Measurements from ENCODE around the gene MALL.
"Not testable (repeated sequence)": the region's sequence is repeated elsewhere in the genome, so short reads cannot be mapped to it uniquely, and the experiment has no call there.

MALL gene

DNA sequence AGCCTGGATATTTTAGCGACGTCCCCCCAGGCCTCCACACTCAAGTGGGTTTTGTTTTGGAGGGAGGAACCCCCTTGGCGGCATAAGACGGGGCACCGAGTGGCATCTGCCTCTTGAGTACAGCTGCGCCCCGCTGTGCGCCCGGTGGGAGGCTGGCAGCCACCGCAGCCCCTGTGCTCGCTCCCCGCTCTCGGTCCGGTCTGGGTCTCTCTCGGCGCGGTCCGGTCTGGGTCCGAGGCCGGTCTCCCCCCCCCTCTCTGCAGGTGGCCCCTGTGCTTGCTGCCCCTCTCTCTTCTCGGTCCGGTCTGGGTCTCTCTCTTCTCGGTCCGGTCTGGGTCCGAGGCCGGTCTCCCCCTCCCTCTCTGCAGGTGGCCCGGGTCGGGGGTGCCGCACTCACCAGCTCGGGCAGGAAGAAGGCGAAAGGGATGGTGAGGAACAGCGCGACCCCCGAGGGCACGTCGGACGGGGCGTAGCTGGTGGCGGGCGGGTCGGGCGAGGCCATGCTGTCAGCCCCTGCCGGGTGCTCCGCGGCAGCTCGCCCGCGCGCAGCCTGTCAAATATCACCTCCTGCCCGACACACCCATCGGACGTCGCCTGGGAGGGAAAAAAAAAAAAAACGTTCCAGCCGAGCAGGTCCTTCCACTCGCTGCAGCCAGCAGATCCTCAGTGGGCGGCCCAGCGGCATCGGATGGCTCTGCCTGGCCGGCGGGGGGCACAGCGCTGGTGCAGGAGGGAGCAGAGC lies at the start of gene MALL:
Gene MALL (minus strand): TSS at position 532 of the 742 bp plus-strand sequence. CDS start 30 bp downstream, at position 502.
- DNase-seq (ENCODE audit: low read depth in 2 of 2, low spot score in 1 of 2), result no peak

DNA sequence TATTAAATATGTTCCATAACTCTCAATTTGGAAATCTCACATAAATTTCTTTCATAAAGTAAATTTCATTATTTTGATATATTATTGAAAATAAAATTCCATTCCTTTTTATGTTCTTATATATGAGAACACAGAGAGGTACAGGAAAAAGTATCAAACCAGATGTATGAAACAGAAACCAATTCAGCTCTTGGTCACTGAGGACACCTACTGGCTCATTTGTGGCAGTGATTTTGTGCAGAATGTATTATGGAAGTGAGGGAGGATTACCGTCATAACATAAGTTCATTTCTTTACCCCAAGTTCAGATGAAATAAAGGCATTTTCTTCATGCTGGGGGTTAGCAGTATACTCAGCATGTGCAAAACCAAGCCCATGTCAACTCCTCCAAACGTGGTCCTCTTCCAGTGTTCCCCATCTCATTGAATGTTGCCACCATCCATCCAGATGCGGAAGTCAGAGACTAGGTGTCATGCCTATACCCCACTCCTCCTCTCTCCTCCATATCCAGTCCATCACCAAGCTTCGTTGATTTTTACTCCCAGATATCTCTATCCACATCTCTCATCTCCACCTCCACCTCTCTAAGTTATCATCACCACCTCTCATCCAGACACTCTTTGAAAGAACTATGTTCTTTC lies 41.7 kb upstream of the MALL start:
- no peak for DNase-seq (ENCODE audit: low read depth in 2 of 2, low spot score in 1 of 2)

GRCh38 chr2:110154828-110155227 lies 39.2 kb upstream of the MALL start:
- DNase-seq (ENCODE audit: low read depth in 2 of 2, low spot score in 1 of 2), result not testable (repeated sequence)

DNA sequence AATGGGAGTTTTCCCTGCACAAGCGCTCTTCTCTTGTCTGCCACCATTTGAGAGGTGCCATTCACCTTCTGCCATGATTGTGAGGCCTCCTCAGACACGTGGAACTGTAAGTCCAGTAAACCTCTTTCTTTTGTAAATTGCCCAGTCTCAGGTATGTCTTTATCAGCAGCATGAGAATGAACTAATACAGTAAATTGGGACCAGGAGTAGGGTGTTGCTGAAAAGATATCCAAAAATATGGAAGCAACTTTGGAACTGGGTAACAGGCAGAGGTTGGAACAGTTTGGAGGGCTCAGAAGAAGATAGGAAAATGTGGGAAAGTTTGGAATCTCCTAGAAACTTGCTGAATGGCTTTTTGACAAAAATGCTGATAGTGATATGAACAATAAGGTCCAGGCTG lies 38.6 kb upstream of the MALL start:
- not testable (repeated sequence) for DNase-seq (ENCODE audit: low read depth in 2 of 2, low spot score in 1 of 2)

DNA sequence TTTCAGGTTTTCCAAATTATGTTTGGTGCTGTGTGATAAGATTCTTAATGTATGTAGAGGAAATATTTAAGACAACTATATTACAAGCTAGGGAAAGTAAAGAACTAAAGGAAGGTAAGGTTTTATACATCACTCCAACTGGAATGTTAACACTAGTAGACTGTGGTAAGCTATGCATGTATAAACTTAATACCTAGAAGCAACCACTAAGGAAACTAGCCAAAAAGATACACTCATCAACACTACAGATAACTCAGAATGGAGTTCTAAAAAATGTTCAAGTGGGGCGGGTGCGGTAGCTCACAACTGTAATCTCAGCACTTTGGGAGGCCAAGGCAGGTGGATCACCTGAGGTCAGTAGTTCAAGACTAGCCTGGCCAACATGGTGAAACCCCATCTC lies 37.8 kb upstream of the MALL start:
- no peak for DNase-seq (ENCODE audit: low read depth in 2 of 2, low spot score in 1 of 2)

DNA sequence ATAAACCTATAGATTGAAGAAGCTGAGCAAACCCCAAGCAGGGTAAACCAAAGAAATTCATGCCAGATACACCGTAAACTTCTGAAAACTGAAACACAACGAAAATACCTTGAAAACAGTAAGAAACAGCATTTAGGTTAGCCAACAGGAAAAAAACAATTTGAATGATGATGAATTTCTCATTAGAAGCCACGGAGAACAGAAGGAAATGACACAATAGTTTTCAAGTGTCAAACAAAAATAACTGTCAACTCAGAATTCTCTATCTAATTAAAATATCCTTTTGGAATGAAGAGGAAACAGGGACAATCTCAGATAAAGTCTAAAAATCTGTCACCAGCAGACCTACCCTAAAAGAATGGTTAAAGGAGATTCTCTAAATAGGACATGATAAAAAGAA lies 37.3 kb upstream of the MALL start:
- no peak for DNase-seq (ENCODE audit: low read depth in 2 of 2, low spot score in 1 of 2)

DNA sequence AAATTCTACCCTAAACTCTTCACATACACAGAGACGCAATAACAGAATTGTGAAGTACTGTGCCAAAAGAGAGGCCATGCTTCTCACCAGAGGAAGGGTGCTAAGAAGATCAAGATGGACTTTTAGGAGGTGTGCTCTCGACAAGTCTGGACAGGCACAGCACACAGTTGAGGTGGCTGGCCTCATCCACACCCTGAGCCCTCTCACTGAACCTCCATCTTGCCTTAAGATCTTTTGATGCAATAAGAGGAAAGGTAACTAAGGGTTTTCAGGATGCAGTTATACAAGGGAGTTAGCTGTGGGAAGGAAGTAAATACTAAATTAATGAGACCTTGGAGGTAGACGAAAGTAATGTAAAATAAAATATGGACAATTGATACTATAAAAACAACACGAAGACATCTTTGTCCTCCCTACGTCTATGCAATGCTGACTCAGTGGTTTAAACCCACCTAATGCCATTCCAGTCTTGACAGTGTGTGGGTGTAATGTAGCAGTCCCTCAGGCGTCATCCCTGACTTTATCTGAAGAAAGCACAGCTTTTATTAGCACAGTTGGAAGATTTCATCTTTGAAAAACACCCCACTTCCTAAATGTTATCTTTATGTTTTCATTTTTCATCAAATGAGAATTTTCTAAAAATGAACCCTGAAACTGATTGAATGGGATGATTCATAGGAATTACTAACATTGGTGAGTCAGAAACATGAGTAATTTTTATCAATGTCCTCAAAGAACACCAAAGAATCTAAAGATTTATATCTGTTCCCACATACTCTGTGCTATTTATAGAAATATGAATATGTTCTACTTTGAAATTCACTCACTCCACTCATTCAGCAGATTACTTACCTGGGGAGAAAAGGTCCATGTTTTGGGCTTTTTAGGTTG lies 34.0 kb upstream of the MALL start:
- no peak for DNase-seq (ENCODE audit: low read depth in 2 of 2, low spot score in 1 of 2)

DNA sequence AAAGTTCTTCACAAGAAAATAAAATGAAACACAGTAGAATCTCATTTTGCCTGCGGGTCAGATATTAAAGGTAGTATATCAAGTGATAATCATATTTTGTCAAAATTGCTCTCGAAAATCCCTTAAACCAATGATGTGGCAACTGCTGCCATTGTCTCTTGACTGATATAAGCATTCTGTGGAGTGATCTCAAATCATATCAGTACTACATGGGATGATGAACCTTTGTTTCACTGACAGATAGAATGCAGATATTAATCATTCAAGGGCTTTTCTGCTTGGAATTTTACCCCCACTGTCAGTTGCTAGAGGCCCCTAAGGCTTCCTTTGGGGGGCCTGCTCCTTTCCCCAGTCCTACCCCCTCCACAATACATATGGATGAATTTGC lies 31.3 kb upstream of the MALL start:
- no peak for DNase-seq (ENCODE audit: low read depth in 2 of 2, low spot score in 1 of 2)

DNA sequence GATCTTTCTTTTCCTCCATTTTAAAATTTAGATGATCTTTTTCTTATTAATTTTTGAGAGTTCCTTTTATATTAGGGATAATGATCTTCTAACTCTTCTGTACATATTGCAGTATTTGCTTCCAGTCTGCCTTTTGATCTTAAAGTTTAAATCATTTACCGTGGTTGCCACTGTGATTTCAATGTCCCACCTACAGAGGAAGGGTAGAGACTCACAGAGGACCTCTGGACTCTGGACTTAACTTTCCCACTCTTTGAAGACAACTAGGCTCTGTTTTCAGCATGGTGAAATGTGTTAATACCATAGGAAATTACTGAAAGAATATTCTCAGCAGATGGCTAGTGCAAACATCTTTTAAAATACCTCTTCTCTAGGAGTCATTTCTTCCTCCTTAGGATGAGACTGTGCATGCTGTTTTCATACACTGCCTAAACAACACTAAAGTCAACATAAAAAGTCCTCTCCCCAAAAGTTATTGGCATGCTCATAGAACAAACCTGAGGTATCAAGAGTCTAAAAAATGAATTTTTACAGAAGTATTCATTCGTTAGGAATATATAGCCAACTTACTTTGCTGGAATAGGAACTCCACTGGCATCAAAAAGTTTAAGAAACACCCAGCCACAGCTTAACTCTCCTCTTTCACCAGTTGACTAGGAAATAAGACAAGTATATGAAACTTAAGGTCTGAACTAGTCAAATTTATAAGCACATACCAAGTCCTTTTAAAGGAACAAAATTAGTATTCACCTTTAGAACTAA lies 30.7 kb upstream of the MALL start:
- DNase-seq (ENCODE audit: low read depth in 2 of 2, low spot score in 1 of 2), result no peak

DNA sequence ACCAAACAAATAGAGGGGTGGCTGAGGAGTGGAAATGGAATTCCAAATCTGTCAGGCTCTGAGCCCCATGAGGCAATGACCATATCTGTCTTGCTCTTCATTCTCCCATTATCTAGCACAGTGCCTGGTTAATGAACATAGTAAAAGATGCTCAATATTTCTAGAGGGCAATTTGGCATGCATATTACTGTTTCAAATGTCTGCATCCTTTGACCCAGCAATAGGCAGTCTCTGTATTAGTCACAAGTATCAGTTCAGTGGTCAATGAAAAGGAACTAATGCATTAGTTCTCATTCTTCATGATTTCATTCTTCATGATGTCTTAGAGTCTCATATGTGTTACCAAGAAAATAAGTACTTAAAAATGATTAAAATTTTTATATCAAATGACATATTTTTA lies 28.4 kb upstream of the MALL start:
- no peak for DNase-seq (ENCODE audit: low read depth in 2 of 2, low spot score in 1 of 2)

- DNase-seq (ENCODE audit: low read depth in 2 of 2, low spot score in 1 of 2), result no peak
These were observed 24.8 kb upstream of the MALL start for GRCh38 chr2:110140401-110140800.

- no peak for DNase-seq (ENCODE audit: low read depth in 2 of 2, low spot score in 1 of 2)
These were observed 18.4 kb upstream of the MALL start for GRCh38 chr2:110134025-110134424.

DNA sequence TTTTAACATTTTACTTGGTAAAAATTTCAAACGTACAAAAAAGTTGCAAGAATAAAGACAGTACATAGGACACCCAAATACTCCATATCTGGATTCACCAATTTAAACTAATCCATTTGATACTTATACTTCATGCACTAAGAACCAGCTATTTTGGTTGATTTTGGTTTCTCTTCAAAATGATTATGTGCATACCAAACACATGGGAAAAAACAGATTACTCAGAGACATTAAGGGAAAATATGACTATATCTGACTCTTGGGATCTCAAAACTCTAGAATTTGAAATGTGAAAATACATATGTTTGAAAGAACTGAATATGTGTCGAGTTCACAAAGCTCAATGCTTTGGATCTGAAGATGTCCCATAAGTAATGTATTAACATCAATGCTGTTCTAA lies 15.5 kb upstream of the MALL start:
- no peak for DNase-seq (ENCODE audit: low read depth in 2 of 2, low spot score in 1 of 2)

GRCh38 chr2:110130757-110131156 lies 15.1 kb upstream of the MALL start:
- no peak for DNase-seq (ENCODE audit: low read depth in 2 of 2, low spot score in 1 of 2)

GRCh38 chr2:110126906-110127305 lies 11.3 kb upstream of the MALL start:
- DNase-seq (ENCODE audit: low read depth in 2 of 2, low spot score in 1 of 2), result no peak

DNA sequence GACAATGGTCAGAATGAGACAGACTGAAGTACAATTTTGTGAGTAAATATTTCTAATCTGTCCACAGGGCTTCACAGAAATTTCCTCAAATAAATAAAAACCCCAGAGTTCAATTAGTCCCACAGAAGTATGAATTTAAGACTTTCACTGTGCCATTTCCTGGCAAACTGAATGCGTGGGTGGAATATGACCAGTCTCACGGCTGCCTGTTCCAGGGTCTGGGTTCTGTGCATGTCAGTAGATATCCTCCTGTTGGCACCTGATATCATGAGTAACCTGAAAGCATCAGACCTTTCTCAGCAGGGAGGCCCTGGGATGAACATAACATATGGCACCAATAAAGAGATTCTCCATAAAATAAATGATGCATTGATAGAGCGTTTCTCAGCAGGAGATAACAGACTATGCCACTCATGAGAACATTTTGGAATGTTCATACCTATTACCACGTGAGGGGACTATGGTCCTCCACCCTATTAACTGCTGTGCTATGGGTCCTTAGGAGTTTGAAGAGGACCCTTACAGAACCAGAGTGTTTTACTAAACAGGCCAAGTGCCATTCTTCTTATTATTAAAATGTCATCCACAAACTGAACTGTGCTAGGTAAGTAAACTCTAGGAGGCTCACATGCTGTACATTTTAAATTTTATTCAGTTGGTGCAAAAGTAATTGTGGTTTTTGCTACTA lies 10.6 kb upstream of the MALL start:
- DNase-seq (ENCODE audit: low read depth in 2 of 2, low spot score in 1 of 2), result no peak

DNA sequence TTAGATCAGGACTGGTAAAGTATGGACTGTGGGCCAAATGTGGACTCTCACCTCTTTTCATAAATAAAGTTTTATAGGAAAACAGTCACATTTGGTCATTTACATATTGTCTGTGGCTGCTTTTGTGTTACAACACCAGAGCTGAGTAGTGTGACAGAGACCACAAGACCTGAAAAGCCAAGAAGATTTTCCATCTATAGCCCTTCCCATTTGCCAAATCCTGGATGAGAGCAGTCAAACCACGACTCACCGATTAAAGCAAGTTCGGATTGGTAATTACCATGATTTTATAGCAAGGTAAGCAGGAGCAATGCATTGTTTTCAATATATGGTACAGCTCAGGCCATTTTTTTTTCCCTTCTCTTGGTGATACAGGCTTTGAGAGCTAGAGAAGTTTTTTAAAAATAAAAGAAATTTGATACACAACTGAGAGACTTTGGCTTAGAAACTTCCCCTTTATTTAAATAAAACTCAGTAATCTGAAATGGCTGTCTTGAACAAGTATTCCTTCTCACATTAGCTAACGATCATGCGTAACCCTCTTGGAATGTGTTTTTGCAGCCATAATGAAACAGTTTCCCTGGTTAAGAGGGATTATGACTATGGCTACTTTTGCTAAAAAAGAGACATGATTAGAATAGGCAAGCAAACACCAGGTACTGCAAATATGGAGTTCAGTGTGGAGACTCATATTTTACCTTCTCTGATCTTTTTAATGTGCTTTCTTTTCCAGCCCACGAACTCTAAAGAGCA lies 9.5 kb upstream of the MALL start:
- DNase-seq (ENCODE audit: low read depth in 2 of 2, low spot score in 1 of 2), result no peak

DNA sequence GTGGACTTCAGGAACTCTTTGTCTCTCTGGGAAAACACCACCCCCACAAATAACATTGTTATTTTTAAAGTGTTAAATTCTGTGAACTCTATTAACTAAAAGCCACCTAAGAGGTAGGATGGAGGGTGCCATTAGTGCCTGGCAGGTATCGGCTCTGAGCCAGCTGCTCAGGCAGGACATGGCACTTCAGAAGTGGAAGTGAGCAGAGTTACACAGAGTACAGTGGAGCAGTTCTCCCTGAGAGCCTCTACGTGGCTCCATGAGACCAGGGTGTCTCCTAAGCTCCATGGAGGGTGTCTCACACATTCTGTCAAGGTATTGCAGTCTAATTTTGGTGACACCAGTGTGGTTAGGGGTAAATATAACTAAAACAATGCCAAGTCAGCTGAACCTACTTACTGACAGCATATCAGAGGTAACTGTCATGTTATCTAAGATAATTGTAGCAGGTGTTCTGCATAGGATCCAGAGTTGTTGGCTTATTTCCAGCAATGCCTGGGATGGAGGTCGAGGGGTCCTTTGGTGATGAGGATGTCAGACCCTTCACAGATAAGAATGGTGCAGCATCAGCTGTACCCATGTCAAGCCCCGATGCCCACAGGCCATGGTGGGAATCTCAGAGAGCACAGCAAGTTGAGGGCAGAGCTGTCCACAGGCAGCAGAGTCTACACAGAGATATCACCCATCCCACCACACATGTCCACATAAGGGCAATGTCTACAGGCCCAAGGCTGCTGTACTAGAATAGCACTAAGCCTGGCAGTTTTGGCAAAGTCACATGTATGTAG lies 8.6 kb upstream of the MALL start:
- DNase-seq (ENCODE audit: low read depth in 2 of 2, low spot score in 1 of 2), result no peak

DNA sequence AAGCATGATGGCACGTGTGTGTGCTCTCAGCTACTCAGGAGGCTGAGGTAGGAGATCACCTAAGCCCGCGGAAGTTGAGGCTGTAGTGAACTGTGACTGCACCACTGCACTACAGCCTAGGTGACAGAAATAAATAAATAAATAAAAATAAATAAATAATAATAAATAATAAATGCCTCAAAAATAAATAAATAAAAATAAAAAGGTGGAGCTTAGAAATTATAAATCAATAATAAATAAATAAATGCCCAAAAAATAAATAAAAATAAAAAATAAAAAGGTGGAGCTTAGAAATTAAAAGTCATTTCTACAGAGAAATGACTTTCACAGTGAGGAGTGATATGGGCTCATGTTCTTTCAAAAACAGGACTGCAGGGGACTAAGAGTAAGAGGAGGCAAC lies 6.0 kb upstream of the MALL start:
- no peak for DNase-seq (ENCODE audit: low read depth in 2 of 2, low spot score in 1 of 2)

Data from stimulated activated CD8-positive, alpha-beta memory T cell treated with anti-CD3 and anti-CD28 coated beads, Interleukin-4, amount 100 ng/mL, for 4 hours (primary cell).